ENCODE data around the gene IL17RC. TPM values are rescaled to one million over a fixed set of nuclear protein-coding genes. Genes with fewer than 3 reads are reported as not detected.

The IL17RC gene
- total and polyA plus RNA-seq, 2 of the 8 experiments (the other 6 are each of a cell fraction or from before 2014, with no cell fraction given), result 11.8 to 13.0 TPM

DNA sequence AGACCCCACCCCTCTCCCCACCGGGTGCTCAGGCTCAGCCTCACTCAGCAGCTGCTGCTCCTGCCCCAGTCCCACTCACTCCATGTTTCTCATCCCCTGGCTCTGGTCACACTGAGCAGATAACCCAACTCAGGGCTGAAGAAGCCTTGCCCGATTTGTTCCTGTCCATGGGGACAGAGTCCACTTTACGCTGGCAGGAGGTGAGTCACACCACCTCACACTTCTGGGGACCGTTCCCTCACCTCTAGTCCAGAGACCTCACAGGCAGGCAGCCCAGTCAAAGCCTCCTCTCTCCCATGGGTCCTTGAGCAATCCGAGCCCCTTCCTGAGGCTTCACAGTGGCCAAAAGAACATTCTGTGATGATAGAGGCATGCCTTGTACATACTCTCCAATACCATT is 38.2 kb upstream of the IL17RC start:
- H2BK12ac ChIP-seq (ENCODE audit: low read depth, low read length), result no peak overlapping the region
- WGBS, 2 experiments (ENCODE audit: extremely low coverage in 1 of 2, insufficient coverage in 1 of 2, insufficient read length in 1 of 2, insufficient replicate concordance in 2 of 2, low coverage in 1 of 2, low lambda C conversion rate in 2 of 2, missing lambda C conversion rate in 1 of 2), result 92% methylated on average over 5 of the region's 5 CpGs; no CpG with 5 or more reads in 1 of the 2 experiments
- no peak overlapping the region for H3K9ac ChIP-seq (replicated peaks in 1 of 4; ENCODE audit: extremely low read depth in 1 of 4, low read depth in 3 of 4, low read length in 3 of 4)
- no peak overlapping the region for H2AFZ ChIP-seq (ENCODE audit: low read length)
- H3K79me2 ChIP-seq (ENCODE audit: control insufficient read depth in 1 of 2, insufficient read depth in 2 of 2, low read length in 2 of 2), result no peaks in the 10 kb centered on the region
- H3K18ac ChIP-seq (ENCODE audit: extremely low read depth, low read length), result no peak overlapping the region
- H3K4ac ChIP-seq (replicated peaks; ENCODE audit: insufficient read length, low read depth, low read length), result no peak overlapping the region
- no peak overlapping the region for H3K56ac ChIP-seq (replicated peaks; ENCODE audit: insufficient read length, low read depth, low read length)
- no peak overlapping the region for H2BK15ac ChIP-seq (ENCODE audit: low read length)
- H3K23ac ChIP-seq (ENCODE audit: insufficient read length), result no peak overlapping the region
- no peak overlapping the region for H4K5ac ChIP-seq (ENCODE audit: insufficient read length, low read depth, low read length)
- no peak overlapping the region for H2BK120ac ChIP-seq (replicated peaks; ENCODE audit: low read depth, low read length)
- no peak overlapping the region for H4K91ac ChIP-seq (replicated peaks; ENCODE audit: insufficient read length, low read length)
- no peak overlapping the region for H3K14ac ChIP-seq (ENCODE audit: insufficient read length)
- no peaks in the 10 kb centered on the region; a peak in 1 of 7 replicates for H3K4me1 ChIP-seq (replicated peaks in 1 of 4; ENCODE audit: control insufficient read depth in 3 of 4, insufficient read depth in 4 of 4, low read length in 3 of 4)
- H2AK5ac ChIP-seq (ENCODE audit: low read depth, low read length), result no peak overlapping the region
- H2BK5ac ChIP-seq (ENCODE audit: low read depth, low read length), result no peak overlapping the region
- H4K20me1 ChIP-seq (replicated peaks in 1 of 2; ENCODE audit: control insufficient read depth in 1 of 2, insufficient read depth in 2 of 2, low read length in 2 of 2), result no peaks in the 10 kb centered on the region
- H3K4me3 ChIP-seq (ENCODE audit: extremely low read depth in 1 of 4, insufficient read depth in 2 of 4, low read depth in 3 of 4, low read length in 4 of 4), result no peak overlapping the region
- H4K8ac ChIP-seq (ENCODE audit: extremely low read depth, insufficient read depth, low read length), result no peak overlapping the region
- H3K79me1 ChIP-seq (ENCODE audit: low read depth, low read length), result no peaks in the 10 kb centered on the region
- H2BK20ac ChIP-seq (ENCODE audit: low read length), result no peak overlapping the region
- no peaks in the 10 kb centered on the region for H3K9me3 ChIP-seq (ENCODE audit: insufficient read depth in 2 of 2, low read depth in 1 of 2, low read length in 1 of 2)
- H3K23me2 ChIP-seq (ENCODE audit: low read depth, low read length), result no peaks in the 10 kb centered on the region
- no peaks in the 10 kb centered on the region for H3K27me3 ChIP-seq (replicated peaks in 1 of 4; ENCODE audit: control insufficient read depth in 3 of 4, extremely low read depth in 1 of 4, insufficient read depth in 3 of 4, low read length in 3 of 4)
- H3K27ac ChIP-seq (ENCODE audit: low read depth, low read length), result no peak overlapping the region
- no peak overlapping the region for H3K4me2 ChIP-seq (ENCODE audit: insufficient read depth in 1 of 2, low read depth in 2 of 2, low read length in 2 of 2)
- TF ChIP-seq E2F6 (IDR thresholded peaks at IDR 0.05), result no peak
- TF ChIP-seq SRF (IDR thresholded peaks at IDR 0.05; ENCODE audit: low read depth, low read length), result no peak
- TF ChIP-seq POLR2AphosphoS5 (IDR thresholded peaks at IDR 0.05; ENCODE audit: low read depth, low read length), result no peak
- TF ChIP-seq CTBP2 (IDR thresholded peaks at IDR 0.05; ENCODE audit: borderline replicate concordance, insufficient read depth, insufficient read length, low read length), result no peak
- TF ChIP-seq ATF3 (IDR thresholded peaks at IDR 0.05; ENCODE audit: insufficient read depth, low read depth, low read length), result no peak
- no peak for TF ChIP-seq SIN3A (conservative IDR thresholded peaks at IDR 0.05 in 1 of 2, IDR thresholded peaks at IDR 0.05 in 1 of 2; ENCODE audit: low read depth in 1 of 2, low read length in 2 of 2)
- TF ChIP-seq CBX5 (IDR thresholded peaks at IDR 0.05; ENCODE audit: low read depth, low read length), result no peak
- no peak for TF ChIP-seq PHF8 (conservative IDR thresholded peaks at IDR 0.05; ENCODE audit: low read depth, low read length)
- TF ChIP-seq NANOG (IDR thresholded peaks at IDR 0.05; ENCODE audit: insufficient read depth, low read depth, low read length, poor library complexity, severe bottlenecking), result no peak
- no peak for TF ChIP-seq ZNF274 (IDR thresholded peaks at IDR 0.05; ENCODE audit: borderline replicate concordance, extremely low read depth, low read length)
- TF ChIP-seq YY1 (IDR thresholded peaks at IDR 0.05; ENCODE audit: low read depth, low read length), result no peak
- ChIA-PET CTCF (ENCODE audit: partially characterized antibody) (interaction anchor here (0.5 to 1.7 kb wide), 3 partner anchors 14 to 50 kb away, joined by 3 to 4 read pairs (median 3); no protein-coding TSS in a partner anchor), POLR2A (ENCODE audit: partially characterized antibody) (interaction anchor here (1.3 kb wide), 1 partner anchor 13 kb away, joined by 3 read pairs; no protein-coding TSS in a partner anchor)
- H3K36me3 ChIP-seq (ENCODE audit: control insufficient read depth in 2 of 4, insufficient read depth in 4 of 4, low read length in 3 of 4), result no peaks in the 10 kb centered on the region
- no peak for DNase-seq (ENCODE audit: low read depth in 1 of 2, low spot score in 2 of 2)
- FAIRE-seq, result no peak
